Ramos (cell line): Measurements from ENCODE around the gene WHRN.

ENCODE experiments used
- in situ Hi-C: fragments of 300-500 bp; cut with MboI; formaldehyde crosslinking; loops from one replicate; pipeline ENCODE4 v1.14.3; 2022; ENCODE audit warnings: low sequenced_read_pairs; ENCODE audit not compliant: unreplicated experiment

WHRN gene

DNA sequence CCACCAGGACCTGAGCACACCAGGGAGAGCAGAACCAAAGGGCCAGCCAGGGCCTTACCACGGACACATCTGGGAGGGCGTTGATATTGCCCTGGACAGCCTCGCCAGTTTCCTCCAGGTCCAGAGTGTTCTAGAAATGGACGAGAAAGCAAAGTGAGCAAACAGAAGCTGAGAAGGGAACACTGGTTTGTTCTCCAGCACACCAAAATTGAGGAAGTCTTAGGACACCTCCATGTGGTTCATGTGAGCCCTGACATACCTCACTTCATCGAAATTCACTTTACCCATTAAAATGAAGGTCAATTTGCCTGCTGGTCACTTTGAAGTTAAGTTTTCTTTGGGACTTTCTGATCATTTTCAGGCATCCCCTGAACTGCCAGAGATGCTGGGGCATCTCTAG lies 97.4 kb downstream of the WHRN start:
- in situ Hi-C loops, result loop anchor here (5.0 to 25.0 kb wide), 2 partner anchors 609 to 1129 kb away; no protein-coding TSS in a partner anchor

GRCh38 chr9:114406441-114406840 lies 98.8 kb downstream of the WHRN start:
- in situ Hi-C loops, result loop anchor here (5.0 to 25.0 kb wide), 2 partner anchors 611 to 1131 kb away; no protein-coding TSS in a partner anchor

DNA sequence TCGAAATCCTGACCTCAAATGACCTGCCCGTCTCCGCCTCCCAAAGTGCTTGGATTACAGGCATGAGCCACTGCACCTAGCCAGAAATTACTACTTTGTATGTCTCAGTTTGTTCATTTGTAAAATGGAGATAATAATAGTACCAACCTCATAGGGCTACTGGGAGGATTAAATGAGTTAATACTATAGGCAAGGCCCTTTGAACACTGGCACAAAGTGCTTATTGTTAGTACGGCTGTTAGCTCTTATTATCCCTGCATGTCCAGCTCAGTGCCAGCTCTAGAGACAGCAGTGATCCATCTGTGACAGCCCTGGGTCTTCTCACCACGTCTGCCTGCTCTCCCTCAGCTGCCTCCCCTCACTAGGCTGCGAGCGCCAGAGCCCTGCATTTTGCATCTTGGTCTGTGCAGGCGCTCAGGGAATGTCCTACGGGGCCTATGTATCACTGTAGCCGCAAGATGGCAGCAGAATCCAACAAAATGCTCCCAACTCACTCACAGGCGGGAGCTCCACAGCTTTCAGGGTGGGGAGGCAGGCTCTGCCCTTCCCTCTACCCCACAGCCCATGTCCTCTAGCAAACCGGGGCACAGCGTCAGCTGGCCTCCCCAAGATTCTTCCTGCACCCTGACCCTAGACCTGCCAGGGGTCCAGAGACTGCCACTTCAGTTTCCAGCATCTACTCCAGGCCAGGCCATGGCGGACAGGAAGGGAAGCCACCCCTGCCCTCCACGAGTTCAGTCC lies 99.8 kb downstream of the WHRN start:
- in situ Hi-C loops, result loop anchor here (5.0 to 25.0 kb wide), 2 partner anchors 612 to 1132 kb away; no protein-coding TSS in a partner anchor

DNA sequence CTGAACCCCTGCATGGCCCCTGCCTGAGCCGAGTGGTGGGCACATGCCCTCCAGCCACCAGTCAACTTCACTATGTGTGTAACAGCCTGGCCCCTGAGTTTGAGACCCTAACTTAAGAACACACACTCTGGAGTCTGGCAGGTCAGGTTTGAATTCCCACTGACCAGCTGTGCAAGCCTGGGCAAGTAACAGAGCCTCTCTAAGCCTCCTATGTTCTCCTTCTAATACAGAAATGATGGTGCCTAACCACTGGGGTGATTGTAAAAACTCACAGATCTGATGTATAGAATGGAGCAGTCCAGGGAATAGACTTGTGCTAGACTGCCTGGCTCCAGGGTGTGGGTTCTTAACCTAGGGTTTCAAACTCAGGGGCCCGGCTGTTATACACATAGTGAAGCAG lies 100.7 kb downstream of the WHRN start:
- in situ Hi-C loops, result loop anchor here (25.0 kb wide), 1 partner anchor 1133 kb away; no protein-coding TSS in a partner anchor

- in situ Hi-C loops, result loop anchor here (25.0 kb wide), 1 partner anchor 1134 kb away; no protein-coding TSS in a partner anchor
Measured at GRCh38 chr9:114403153-114403756, 102.0 kb downstream of the WHRN start.

DNA sequence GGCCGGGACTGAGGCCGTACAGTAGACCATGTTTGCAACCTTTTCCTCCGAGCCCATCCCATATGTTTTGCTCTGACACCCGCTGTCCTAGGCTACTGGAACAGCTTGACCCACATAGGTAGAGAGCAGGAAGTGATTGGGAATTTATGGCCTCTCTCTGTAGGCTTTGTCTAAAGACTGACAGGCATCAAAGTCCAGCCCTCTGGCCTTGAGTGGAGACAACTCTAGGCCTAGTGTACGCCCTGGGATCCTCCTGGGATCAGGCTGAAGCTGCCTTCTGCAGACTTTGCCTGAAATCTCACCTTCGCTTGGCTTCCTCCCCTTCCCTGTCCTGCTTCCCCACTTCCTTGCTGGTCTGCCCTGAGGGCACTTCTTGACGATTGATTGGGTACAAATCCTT lies 103.9 kb downstream of the WHRN start:
- in situ Hi-C loops, result loop anchor here (25.0 kb wide), 1 partner anchor 1136 kb away; no protein-coding TSS in a partner anchor

DNA sequence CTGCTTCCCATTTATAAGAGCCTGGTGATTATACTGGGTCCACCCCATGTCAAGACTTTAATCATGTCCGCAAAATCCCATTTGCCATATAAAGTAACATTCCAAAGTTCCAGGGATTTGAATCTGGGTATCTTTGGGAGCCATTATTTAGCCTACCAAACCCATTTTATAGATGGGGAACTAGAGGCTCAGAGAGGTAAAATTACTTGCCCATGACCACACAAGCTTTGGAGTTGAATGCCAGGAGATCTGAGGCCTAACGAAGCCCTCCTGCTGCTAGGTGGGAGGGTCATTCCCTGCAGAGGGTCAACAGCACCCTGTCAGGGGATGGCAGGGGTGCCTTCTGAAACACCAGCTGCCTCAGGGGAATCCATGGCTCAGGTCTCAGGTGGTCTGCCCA lies 104.5 kb downstream of the WHRN start:
- in situ Hi-C loops, result loop anchor here (25.0 kb wide), 1 partner anchor 1137 kb away; no protein-coding TSS in a partner anchor

DNA sequence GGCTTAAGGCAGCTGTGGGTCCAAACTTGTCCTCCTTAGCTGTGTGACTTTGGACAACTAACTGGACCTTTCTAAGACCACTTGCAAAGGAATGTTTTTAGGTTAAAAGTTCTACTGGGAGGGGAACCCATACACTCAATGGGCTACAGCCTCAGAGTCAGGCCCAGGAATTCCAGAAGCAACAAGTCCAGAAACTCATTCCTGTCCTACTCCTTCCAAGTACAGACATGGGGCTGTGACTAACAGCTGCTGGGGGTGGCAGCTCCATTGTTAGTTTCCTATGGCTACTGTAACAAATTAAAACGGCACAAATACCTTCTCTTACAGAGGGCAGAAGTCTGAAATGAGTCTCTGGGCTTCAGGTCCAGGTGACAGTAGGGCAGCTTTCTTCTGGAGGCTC lies 105.1 kb downstream of the WHRN start:
- in situ Hi-C loops, result loop anchor here (25.0 kb wide), 1 partner anchor 1137 kb away; no protein-coding TSS in a partner anchor

GRCh38 chr9:114399381-114399780 lies 105.9 kb downstream of the WHRN start:
- in situ Hi-C loops, result loop anchor here (10.0 kb wide), 1 partner anchor 525 kb away; no protein-coding TSS in a partner anchor

DNA sequence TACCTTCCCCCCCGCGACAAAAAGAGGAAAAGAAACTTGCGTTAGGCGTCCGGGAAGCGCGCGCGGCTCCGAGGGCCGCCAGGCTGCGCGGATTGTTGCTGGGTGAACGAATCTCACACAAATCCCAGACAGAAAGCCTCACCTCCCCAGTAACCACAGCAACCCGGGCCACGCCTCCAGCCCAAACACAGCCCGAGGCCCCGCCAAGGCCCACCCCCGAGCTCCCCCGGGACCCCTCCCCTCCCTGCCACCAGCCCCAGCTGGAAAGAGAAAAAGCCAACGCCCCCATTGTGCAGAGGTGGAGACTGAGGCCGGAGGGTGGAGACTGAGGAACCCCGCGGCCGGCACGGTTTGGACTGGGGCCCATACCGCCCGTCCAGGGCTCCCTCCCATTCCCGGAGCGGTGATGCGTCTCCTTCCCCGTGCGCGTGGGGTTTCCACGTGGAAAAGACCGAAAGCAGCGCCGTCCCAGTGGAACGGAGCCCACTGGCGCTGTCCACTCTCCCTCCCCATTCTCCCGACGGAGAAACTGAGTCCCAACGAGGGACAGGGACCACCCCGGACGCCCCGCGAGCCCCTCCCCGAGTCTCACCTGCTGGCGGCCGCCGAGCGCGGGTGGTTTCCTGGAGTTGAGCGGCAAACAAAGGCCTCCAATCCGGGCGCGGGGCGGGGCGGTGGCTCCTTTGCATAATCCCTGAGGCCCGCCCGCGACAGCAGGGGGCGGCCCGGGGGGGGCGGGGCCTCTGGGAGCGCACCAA lies 107.2 kb downstream of the WHRN start:
- in situ Hi-C loops, result loop anchor here (10.0 kb wide), 1 partner anchor 527 kb away; no protein-coding TSS in a partner anchor

DNA sequence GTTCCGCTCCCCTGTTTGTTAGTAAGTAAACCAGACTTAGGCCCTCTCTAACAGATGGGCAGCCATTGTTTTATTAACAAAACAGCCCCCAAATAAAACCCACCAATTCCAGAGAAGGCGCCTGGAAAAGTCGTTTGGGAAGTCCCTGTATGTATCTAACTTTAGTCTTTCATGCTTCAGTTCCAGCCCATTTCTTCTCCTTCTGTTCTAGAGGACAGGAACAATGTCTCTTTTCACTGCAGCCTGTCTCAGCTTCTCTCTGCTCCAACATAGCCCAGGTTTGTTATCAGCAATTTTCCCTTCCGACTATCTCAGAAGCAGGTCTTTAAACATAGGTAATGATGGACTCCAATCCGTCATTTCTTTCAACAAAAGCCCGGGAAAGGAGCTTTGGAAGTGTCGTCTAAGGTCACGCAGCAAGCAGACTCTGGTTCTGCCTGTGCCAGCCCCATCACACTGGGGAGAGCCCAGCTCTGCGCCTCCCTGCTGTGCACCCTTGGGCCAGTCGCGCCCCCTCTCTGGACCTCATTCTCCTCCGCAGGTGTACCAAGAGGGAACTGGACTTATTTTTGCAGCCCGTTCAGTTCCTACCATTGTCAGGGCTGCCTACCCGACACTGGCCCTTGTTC lies 107.9 kb downstream of the WHRN start:
- in situ Hi-C loops, result loop anchor here (10.0 kb wide), 1 partner anchor 527 kb away; no protein-coding TSS in a partner anchor

DNA sequence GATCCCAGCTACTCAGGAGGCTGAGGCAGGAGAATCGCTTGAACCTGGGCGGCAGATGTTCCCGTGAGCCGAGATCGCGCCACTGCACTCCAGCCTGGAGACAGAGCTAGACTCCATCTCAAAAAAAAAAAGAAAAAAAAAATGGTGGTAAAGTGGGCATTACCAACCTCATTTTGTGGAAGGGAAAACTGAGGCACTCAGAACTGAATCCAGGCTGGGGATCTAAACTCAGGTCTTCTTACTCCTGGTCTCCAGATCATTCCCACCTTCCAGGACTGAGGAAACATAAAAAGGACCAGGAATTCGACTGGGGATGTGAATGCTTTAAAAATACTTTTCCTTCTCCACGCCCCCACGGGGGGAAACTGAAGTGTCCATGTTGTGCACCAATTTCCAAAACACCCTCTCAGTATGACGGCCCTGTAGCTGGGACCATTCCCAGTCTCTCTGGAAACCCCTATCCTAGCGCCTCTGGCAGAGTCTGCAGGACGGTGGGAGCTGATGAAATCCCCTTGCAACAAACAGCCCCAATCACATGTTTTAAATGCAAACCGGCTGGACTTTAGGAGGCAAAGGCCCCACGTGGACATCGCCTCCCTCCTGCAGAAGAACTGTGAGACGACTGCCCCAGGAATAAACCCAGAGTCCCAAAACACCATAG lies 108.6 kb downstream of the WHRN start:
- in situ Hi-C loops, result loop anchor here (10.0 kb wide), 1 partner anchor 528 kb away; no protein-coding TSS in a partner anchor

GRCh38 chr9:114395768-114396167 lies 109.5 kb downstream of the WHRN start:
- in situ Hi-C loops, result loop anchor here (10.0 kb wide), 1 partner anchor 529 kb away; no protein-coding TSS in a partner anchor

DNA sequence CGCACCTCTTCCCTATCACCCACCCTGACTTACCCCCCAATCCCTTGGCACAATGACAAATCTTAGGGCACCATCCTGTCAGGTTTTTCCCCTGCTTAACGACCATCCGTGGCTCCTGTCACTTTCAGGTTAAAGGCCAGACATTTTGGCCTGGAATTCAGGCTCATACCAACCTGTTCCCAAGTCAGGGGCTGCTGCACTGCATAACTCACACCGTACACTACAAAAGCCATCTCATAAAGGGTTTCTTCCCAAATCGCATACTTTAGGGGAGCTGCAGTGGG lies 110.0 kb downstream of the WHRN start:
- in situ Hi-C loops, result loop anchor here (10.0 kb wide), 1 partner anchor 530 kb away; no protein-coding TSS in a partner anchor

DNA sequence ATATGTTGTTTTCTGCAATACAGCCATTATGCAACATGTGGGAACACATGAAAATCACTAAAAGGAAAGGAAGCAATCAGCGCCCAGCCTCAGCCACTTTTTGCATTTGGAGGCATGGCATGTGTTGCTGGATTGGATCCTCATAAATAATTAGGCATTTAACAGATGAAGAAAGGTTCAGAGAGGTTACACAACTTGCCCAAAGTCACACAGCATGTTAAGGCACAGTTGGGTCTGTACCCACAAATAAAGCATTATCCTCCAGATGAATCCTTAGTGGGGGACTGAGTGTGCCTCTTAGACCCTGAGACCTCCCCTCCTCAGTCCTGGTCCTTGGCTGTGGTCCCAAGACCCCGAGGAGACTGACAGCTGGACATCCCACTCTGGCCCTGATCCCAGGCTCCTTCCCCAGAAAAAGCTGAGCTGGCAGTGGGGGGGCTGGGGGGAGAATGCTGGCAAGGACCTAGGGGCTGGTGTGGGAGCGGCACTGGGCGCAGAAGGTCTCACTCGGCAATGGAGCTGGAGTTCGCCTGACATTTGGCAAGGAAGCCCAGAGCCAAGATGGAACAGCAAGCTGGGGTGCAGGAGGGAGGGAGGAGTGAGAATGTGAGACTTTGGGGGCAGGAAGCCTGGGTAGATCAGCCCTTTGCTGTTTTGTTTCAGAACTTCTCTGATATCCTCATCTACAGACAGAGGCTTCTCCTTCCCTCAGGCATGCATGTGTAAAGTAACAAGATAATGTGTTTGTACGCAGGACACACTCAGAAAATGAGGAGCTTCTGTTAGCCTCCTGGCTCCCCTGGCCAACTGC lies 110.5 kb downstream of the WHRN start:
- in situ Hi-C loops, result loop anchor here (10.0 kb wide), 1 partner anchor 530 kb away; no protein-coding TSS in a partner anchor

DNA sequence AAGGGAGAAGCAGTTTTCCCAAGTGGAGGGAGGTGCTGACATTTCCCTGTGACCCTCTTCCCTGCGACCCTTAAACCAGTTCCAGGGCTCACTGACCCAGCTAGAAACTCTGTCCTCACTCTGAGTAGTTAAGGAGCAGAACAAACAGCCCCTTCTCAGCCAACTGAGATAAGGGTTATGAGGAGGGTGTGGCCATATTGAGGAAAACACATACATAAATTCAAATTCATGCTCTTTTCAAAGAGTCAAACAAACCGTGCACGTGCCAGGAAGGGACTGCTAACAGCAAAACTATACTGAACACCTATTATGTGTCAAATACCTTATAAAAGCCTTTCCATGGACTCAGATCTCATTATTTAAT lies 112.5 kb downstream of the WHRN start:
- in situ Hi-C loops, result loop anchor here (10.0 kb wide), 1 partner anchor 532 kb away; no protein-coding TSS in a partner anchor

- in situ Hi-C loops, result loop anchor here (10.0 kb wide), 1 partner anchor 534 kb away; no protein-coding TSS in a partner anchor
Measured at GRCh38 chr9:114390952-114391351, 114.3 kb downstream of the WHRN start.

DNA sequence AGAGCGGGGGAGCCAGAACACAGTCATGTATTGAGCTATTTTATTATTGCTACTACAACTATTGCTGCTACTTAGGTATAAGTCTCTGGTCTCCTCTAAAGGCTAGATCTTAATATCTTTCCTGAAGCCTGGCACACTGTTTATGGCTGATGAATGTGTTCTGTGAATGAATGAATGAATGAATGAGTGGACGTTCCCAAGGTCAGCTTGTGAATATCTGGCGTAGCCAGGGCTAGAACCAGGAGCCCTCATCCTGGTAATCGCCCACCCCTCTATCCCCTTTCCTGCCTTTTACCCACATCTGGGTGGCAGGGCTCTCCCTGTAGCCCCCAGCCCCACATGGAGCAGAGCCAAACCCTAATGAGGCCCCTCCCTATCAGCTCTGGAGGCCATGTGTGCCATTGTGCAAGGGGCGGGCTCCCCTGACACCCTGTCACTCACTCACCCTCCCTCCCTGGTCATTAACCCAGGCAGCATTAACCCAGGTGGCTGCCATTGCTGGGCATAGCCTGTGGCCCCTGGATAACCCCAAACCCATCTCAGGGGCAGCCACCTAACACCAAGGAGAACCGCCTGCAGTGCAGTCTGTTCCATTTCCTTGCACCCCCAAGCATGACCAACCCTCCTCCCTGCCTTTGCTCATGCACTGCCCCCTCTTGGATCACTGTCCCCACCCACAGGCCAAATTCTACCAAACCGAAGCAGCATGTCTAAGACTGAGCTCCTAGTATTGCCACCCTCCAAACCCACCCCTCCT lies 115.5 kb downstream of the WHRN start:
- in situ Hi-C loops, result loop anchor here (10.0 kb wide), 1 partner anchor 535 kb away; no protein-coding TSS in a partner anchor
